ENCODE measurements around the gene CCL11.

CCL11 gene

DNA sequence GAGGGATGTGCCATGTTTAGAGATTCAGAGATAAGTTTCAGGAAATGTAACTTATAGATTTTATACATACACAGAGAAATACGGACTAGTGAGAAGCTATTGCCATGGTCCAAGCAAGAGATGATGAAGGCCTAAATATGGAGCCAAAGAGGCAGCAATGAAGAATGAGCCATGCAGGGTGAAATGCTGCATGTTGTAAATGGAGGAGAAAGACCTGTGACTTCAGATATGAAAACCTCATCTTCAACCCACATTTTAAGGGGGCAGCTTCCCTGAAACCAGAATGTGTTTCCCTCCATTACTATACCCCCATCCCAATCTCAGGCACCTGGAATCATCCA, 27.6 kb upstream of the CCL11 start:
- Histone ChIP-seq H3K27me3 (replicated peaks) (no peaks in the 10 kb centered on the region), H3K27ac (no peak overlapping the region), H3K4me3 (ENCODE audit: low read depth, low read length) (no peak overlapping the region), H3K36me3 (replicated peaks) (no peaks in the 10 kb centered on the region)
- TF ChIP-seq, protein P1, sequence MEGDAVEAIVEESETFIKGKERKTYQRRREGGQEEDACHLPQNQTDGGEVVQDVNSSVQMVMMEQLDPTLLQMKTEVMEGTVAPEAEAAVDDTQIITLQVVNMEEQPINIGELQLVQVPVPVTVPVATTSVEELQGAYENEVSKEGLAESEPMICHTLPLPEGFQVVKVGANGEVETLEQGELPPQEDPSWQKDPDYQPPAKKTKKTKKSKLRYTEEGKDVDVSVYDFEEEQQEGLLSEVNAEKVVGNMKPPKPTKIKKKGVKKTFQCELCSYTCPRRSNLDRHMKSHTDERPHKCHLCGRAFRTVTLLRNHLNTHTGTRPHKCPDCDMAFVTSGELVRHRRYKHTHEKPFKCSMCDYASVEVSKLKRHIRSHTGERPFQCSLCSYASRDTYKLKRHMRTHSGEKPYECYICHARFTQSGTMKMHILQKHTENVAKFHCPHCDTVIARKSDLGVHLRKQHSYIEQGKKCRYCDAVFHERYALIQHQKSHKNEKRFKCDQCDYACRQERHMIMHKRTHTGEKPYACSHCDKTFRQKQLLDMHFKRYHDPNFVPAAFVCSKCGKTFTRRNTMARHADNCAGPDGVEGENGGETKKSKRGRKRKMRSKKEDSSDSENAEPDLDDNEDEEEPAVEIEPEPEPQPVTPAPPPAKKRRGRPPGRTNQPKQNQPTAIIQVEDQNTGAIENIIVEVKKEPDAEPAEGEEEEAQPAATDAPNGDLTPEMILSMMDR (IDR thresholded peaks at IDR 0.05; ENCODE audit: low read depth, low read length, missing control alignments): no peak
- in situ Hi-C loops (cut with HindIII; ENCODE audit: low pct_ligation_motif_present, low sequenced_read_pairs): no loop called here
- no peak for DNase-seq

- H3K27ac ChIP-seq: no peak overlapping the region
- DNase-seq: no peak
- in situ Hi-C loops (cut with HindIII; ENCODE audit: low pct_ligation_motif_present, low sequenced_read_pairs): no loop called here
These were observed 26.4 kb upstream of the CCL11 start for GRCh38 chr17:34259146-34259545.

GRCh38 chr17:34260861-34261260, 24.7 kb upstream of the CCL11 start:
- TF ChIP-seq, protein P1 (IDR thresholded peaks at IDR 0.05; ENCODE audit: low read depth, low read length, missing control alignments): no peak
- Histone ChIP-seq H3K27ac (no peak overlapping the region), H3K27me3 (replicated peaks) (no peaks in the 10 kb centered on the region), H3K4me3 (ENCODE audit: low read depth, low read length) (no peak overlapping the region), H3K36me3 (replicated peaks) (no peaks in the 10 kb centered on the region)
- in situ Hi-C loops (cut with HindIII; ENCODE audit: low pct_ligation_motif_present, low sequenced_read_pairs): no loop called here
- DNase-seq: no peak

More at GRCh38 chr17:34259146-34259545, 26.4 kb upstream of the CCL11 start:
- no peaks in the 10 kb centered on the region for H3K27me3 ChIP-seq (replicated peaks)
- H3K4me3 ChIP-seq (ENCODE audit: low read depth, low read length): no peak overlapping the region
- TF ChIP-seq, protein P1 (IDR thresholded peaks at IDR 0.05; ENCODE audit: low read depth, low read length, missing control alignments): no peak
- no peaks in the 10 kb centered on the region for H3K36me3 ChIP-seq (replicated peaks)

DNA sequence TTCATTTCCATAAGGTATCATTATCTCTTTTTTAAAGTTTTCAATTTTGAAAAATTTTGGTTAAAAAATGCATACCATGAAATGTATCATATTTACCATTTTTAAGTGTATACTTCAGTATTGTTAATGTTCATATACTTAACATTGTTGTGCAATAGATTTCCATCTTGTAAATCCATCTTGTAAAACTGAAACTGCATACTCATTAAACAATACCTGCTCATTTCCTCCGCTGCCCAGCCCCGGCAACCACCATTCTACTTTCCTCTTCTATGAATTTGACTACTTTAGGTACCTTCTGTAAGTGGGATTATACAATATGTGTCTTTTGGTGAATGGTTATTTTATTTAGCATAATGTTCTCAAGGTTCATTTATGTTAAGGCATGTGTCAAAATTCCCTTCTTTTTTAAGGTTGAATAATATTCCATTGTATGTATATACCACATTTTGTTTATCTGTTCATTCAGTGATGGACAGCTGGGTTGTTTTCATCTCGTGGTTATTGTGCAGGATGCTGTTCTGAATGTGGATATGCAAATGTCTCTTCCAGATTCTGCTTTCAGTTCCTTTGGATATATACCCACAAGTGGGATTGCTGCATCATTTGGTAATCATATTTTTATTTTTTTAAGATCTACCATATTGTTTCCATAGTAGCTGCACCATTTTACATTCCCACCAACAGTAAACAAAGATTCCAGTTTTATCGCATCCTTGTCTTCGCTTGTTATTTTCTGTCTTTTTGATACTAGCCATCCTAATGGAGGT, 23.8 kb upstream of the CCL11 start:
- Histone ChIP-seq H3K27me3 (replicated peaks) (no peaks in the 10 kb centered on the region), H3K27ac (no peak overlapping the region), H3K4me3 (ENCODE audit: low read depth, low read length) (no peak overlapping the region), H3K36me3 (replicated peaks) (no peaks in the 10 kb centered on the region)
- DNase-seq: no peak
- TF ChIP-seq, protein P1 (IDR thresholded peaks at IDR 0.05; ENCODE audit: low read depth, low read length, missing control alignments): no peak
- in situ Hi-C loops (cut with HindIII; ENCODE audit: low pct_ligation_motif_present, low sequenced_read_pairs): no loop called here

- Histone ChIP-seq H3K27me3 (replicated peaks) (no peaks in the 10 kb centered on the region), H3K36me3 (replicated peaks) (no peaks in the 10 kb centered on the region), H3K27ac (no peak overlapping the region), H3K4me3 (ENCODE audit: low read depth, low read length) (no peak overlapping the region)
- DNase-seq: no peak
- TF ChIP-seq, protein P1 (IDR thresholded peaks at IDR 0.05; ENCODE audit: low read depth, low read length, missing control alignments): no peak
- in situ Hi-C loops (cut with HindIII; ENCODE audit: low pct_ligation_motif_present, low sequenced_read_pairs): no loop called here
These were observed 19.8 kb upstream of the CCL11 start for GRCh38 chr17:34265711-34266110.

DNA sequence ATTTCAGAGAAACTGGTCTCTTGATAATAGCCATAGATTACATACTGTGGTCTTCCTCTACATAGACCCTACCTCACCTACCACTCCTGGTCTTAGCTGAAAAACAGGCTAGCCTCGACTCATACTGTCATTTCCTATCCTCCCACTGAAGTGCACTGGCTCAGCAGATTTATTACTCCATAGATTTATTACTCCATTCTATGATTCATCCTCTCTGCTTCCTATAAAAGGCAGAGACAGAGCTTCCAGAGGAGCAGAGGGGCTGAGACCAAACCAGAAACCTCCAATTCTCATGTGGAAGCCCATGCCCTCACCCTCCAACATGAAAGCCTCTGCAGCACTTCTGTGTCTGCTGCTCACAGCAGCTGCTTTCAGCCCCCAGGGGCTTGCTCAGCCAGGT, 15.6 kb upstream of the CCL11 start, which contains the start of gene CCL7:
TSS of gene CCL7 (plus strand) at position 253 of the 400 bp plus-strand sequence. CDS start at position 323, 70 bp downstream.
- no peak within 1 kb of the TSS for H3K27ac ChIP-seq
- H3K27me3 ChIP-seq (replicated peaks): no peaks in the 10 kb centered on the region
- TF ChIP-seq, protein P1 (IDR thresholded peaks at IDR 0.05; ENCODE audit: low read depth, low read length, missing control alignments): no peak
- no peak for DNase-seq
- in situ Hi-C loops (cut with HindIII; ENCODE audit: low pct_ligation_motif_present, low sequenced_read_pairs): no loop called here
- H3K4me3 ChIP-seq (ENCODE audit: low read depth, low read length): no peak within 1 kb of the TSS
- H3K36me3 ChIP-seq (replicated peaks): no peaks in the 10 kb centered on the region
